ENCODE measurements around the gene FLRT2.

- TF ChIP-seq, protein P1, sequence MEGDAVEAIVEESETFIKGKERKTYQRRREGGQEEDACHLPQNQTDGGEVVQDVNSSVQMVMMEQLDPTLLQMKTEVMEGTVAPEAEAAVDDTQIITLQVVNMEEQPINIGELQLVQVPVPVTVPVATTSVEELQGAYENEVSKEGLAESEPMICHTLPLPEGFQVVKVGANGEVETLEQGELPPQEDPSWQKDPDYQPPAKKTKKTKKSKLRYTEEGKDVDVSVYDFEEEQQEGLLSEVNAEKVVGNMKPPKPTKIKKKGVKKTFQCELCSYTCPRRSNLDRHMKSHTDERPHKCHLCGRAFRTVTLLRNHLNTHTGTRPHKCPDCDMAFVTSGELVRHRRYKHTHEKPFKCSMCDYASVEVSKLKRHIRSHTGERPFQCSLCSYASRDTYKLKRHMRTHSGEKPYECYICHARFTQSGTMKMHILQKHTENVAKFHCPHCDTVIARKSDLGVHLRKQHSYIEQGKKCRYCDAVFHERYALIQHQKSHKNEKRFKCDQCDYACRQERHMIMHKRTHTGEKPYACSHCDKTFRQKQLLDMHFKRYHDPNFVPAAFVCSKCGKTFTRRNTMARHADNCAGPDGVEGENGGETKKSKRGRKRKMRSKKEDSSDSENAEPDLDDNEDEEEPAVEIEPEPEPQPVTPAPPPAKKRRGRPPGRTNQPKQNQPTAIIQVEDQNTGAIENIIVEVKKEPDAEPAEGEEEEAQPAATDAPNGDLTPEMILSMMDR (IDR thresholded peaks at IDR 0.05), result no peak
- no peak for TF ChIP-seq POLR2AphosphoS5 (IDR thresholded peaks at IDR 0.05)
Observed at GRCh38 chr14:85590784-85591183, 60.8 kb downstream of the FLRT2 start.
